Cerebellar cortex (tissue), 1 donor: ENCODE data around the gene GRAMD1A.

Source experiments
- DNase-seq: peaks from one replicate; pipeline ENCODE4 v3.0.0-alpha.2; 2015; ENCODE audit warnings: low spot score

Gene GRAMD1A

GRCh38 chr19:35075202-35076025 lies 75.3 kb downstream of the GRAMD1A start:
- DNase-seq, result no peak

- DNase-seq, result no peak
Observed at GRCh38 chr19:35076026-35076370, 75.9 kb downstream of the GRAMD1A start.
